Measurements from ENCODE around the gene KCNK2. TPM values are rescaled to one million over a fixed set of nuclear protein-coding genes. Genes with fewer than 3 reads are reported as not detected.
"Not testable (repeated sequence)": the region's sequence is repeated elsewhere in the genome, so short reads cannot be mapped to it uniquely, and the experiment has no call there.

Gene KCNK2
- total RNA-seq, 1 experiment from 2014 or later, result 5.7 TPM

GRCh38 chr1:215151841-215152549 lies 69.5 kb downstream of the KCNK2 start:
- no peak for DNase-seq (ENCODE audit: unreplicated experiment)
- H3K4me3 Mint-ChIP-seq (ENCODE audit: unreplicated experiment), result no peak overlapping the region
- H3K4me1 Mint-ChIP-seq (ENCODE audit: insufficient read depth, unreplicated experiment), result peaks cover 5% of the 10 kb centered on the region
- intact Hi-C loops (cut with micrococcal nuclease), result no loop called here
- H3K9me3 Mint-ChIP-seq (ENCODE audit: unreplicated experiment), result no peaks in the 10 kb centered on the region
- no peak overlapping the region for H3K27ac Mint-ChIP-seq (ENCODE audit: low read depth, unreplicated experiment)
- no peak for TF ChIP-seq CTCF (IDR thresholded peaks at IDR 0.05; ENCODE audit: unreplicated experiment)
- BruUV-seq (replicated peaks), result no TSS peak
- POLR2A ChIA-PET, result interaction anchor here (1.4 kb wide), 1 partner anchor 415 kb away, joined by 3 read pairs; the partner anchor contains the start of gene KCTD3
- no peaks in the 10 kb centered on the region for H3K36me3 Mint-ChIP-seq (ENCODE audit: insufficient read depth, unreplicated experiment)
- H3K27me3 Mint-ChIP-seq (ENCODE audit: insufficient read depth, unreplicated experiment), result no peaks in the 10 kb centered on the region
- CTCF ChIA-PET, result interaction anchor here (0.8 to 8.0 kb wide), 8 partner anchors 245 to 492 kb away, joined by 3 to 208 read pairs (median 3); no protein-coding TSS in a partner anchor

- no peak overlapping the region for H3K27ac Mint-ChIP-seq (ENCODE audit: low read depth, unreplicated experiment)
- peaks cover 11% of the 10 kb centered on the region for H3K4me1 Mint-ChIP-seq (ENCODE audit: insufficient read depth, unreplicated experiment)
- no peak for TF ChIP-seq CTCF (IDR thresholded peaks at IDR 0.05; ENCODE audit: unreplicated experiment)
- no peaks in the 10 kb centered on the region for H3K9me3 Mint-ChIP-seq (ENCODE audit: unreplicated experiment)
- ChIA-PET CTCF (interaction anchor here (0.6 to 3.0 kb wide), 11 partner anchors 9 to 518 kb away, joined by 3 to 40 read pairs (median 3); no protein-coding TSS in a partner anchor), POLR2A (interaction anchor here (0.6 kb wide), 1 partner anchor 387 kb away, joined by 3 read pairs; no protein-coding TSS in a partner anchor)
- no TSS peak for BruUV-seq (replicated peaks)
- no peaks in the 10 kb centered on the region for H3K27me3 Mint-ChIP-seq (ENCODE audit: insufficient read depth, unreplicated experiment)
- H3K4me3 Mint-ChIP-seq (ENCODE audit: unreplicated experiment), result no peak overlapping the region
- DNase-seq (ENCODE audit: unreplicated experiment), result peak; percentile 33
- intact Hi-C loops (cut with micrococcal nuclease), result no loop called here
- no peaks in the 10 kb centered on the region for H3K36me3 Mint-ChIP-seq (ENCODE audit: insufficient read depth, unreplicated experiment)
These were observed 73.7 kb downstream of the KCNK2 start for GRCh38 chr1:215156232-215156631.

GRCh38 chr1:215160351-215160750 lies 77.8 kb downstream of the KCNK2 start:
- TF ChIP-seq CTCF (IDR thresholded peaks at IDR 0.05; ENCODE audit: unreplicated experiment), result no peak
- Mint-ChIP-seq H3K36me3 (ENCODE audit: insufficient read depth, unreplicated experiment) (no peaks in the 10 kb centered on the region), H3K4me3 (ENCODE audit: unreplicated experiment) (no peak overlapping the region), H3K4me1 (ENCODE audit: insufficient read depth, unreplicated experiment) (peaks cover 11% of the 10 kb centered on the region), H3K27me3 (ENCODE audit: insufficient read depth, unreplicated experiment) (no peaks in the 10 kb centered on the region), H3K9me3 (ENCODE audit: unreplicated experiment) (peaks cover 7% of the 10 kb centered on the region), H3K27ac (ENCODE audit: low read depth, unreplicated experiment) (no peak overlapping the region)
- ChIA-PET CTCF (interaction anchor here (0.5 kb wide), 1 partner anchor 504 kb away, joined by 3 read pairs; no protein-coding TSS in a partner anchor), POLR2A (no interaction called here)
- BruUV-seq (replicated peaks), result no TSS peak
- intact Hi-C loops (cut with micrococcal nuclease), result no loop called here
- DNase-seq (ENCODE audit: unreplicated experiment), result no peak

GRCh38 chr1:215163144-215163543 lies 80.6 kb downstream of the KCNK2 start:
- intact Hi-C loops (cut with micrococcal nuclease); H3K27me3 Mint-ChIP-seq (ENCODE audit: insufficient read depth, unreplicated experiment); H3K36me3 Mint-ChIP-seq (ENCODE audit: insufficient read depth, unreplicated experiment); BruUV-seq (replicated peaks); H3K4me3 Mint-ChIP-seq (ENCODE audit: unreplicated experiment); H3K27ac Mint-ChIP-seq (ENCODE audit: low read depth, unreplicated experiment); DNase-seq (ENCODE audit: unreplicated experiment); POLR2A ChIA-PET: not testable (repeated sequence)
- Mint-ChIP-seq H3K4me1 (ENCODE audit: insufficient read depth, unreplicated experiment) (peaks cover 11% of the 10 kb centered on the region), H3K9me3 (ENCODE audit: unreplicated experiment) (peaks cover 13% of the 10 kb centered on the region)
- CTCF ChIA-PET, result interaction anchor here (0.7 to 0.9 kb wide), 2 partner anchors 535 to 1790 kb away, joined by 3 read pairs; no protein-coding TSS in a partner anchor
